HG03342 (cell line): ENCODE measurements around the gene DGKG.
A peak's percentile ranks its signal among the peaks of the same experiment; 100 is the strongest.

ENCODE experiments used
- ATAC-seq: cut with Tn5 transposase; IDR thresholded peaks from one replicate; pipeline ENCODE4 v1.9.1; 2021; ENCODE audit warnings: mild to moderate bottlenecking, moderate library complexity; ENCODE audit not compliant: unreplicated experiment

Gene DGKG

GRCh38 chr3:186118692-186119091 is 243.3 kb downstream of the DGKG start:
- ATAC-seq = no peak

DNA sequence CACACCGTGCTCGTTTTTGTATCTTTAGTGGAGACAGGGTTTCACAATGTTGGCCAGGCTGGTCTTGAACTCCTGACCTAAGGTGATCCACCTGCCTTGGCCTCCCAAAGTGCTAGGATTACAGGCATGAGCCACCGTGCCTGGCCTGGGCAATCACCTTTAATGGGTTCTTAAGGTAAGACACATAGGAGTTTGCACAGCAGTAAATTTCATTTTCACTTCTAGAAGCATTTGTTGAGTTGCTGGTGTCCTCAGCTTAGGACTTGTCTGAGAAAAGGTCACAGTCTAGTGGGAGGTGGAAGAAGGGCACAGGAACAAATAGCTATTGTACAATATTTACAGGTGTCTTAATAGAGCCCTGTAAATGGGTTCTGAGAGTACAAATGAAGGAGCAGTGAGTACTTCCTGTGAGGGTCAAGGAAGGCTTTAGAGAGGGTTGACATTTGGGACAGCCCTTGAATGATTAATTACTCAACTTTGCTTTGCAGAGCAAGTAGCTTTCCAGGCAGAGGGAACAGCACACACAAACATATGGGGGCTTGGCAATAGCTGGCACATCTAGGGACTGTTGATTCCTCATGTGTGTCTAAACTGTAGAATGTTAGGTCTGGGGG is 244.4 kb downstream of the DGKG start:
- no peak for ATAC-seq

DNA sequence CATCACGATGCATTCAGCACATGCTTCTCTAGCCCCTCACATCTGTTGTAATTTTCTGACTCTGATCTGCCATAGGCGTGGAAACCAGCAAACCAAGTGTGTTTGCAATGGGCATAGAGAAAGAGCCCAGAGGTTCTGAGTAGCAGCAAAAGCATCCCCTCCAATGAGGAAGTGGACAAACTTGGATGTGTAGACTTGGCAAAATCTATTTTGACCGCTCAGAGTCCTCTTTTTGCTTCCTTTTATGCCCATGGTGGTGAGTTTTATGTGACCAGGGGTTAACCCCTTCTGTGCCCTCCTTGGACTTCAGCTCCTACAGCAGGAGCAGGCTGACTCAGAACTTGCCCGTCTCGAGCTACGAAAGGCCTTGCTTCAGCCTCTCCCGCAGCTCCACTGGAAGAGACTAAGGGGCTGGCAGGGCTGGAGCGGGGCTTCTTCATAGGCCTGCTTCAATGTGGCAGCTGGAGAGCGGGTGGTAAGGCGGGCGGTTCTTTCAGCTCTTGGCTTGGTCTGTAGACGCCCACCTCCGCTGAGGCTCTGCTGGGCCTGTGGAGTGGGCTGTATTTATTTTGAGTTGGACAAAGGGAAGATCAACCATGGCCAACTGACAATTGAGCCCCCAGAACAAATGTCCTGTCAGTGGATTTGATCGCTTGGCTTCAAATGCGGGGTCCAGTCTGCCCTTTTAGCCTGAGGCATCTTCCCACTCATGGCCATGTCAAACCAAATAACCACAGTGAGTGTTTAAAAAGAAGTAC is 246.6 kb downstream of the DGKG start:
- no peak for ATAC-seq

DNA sequence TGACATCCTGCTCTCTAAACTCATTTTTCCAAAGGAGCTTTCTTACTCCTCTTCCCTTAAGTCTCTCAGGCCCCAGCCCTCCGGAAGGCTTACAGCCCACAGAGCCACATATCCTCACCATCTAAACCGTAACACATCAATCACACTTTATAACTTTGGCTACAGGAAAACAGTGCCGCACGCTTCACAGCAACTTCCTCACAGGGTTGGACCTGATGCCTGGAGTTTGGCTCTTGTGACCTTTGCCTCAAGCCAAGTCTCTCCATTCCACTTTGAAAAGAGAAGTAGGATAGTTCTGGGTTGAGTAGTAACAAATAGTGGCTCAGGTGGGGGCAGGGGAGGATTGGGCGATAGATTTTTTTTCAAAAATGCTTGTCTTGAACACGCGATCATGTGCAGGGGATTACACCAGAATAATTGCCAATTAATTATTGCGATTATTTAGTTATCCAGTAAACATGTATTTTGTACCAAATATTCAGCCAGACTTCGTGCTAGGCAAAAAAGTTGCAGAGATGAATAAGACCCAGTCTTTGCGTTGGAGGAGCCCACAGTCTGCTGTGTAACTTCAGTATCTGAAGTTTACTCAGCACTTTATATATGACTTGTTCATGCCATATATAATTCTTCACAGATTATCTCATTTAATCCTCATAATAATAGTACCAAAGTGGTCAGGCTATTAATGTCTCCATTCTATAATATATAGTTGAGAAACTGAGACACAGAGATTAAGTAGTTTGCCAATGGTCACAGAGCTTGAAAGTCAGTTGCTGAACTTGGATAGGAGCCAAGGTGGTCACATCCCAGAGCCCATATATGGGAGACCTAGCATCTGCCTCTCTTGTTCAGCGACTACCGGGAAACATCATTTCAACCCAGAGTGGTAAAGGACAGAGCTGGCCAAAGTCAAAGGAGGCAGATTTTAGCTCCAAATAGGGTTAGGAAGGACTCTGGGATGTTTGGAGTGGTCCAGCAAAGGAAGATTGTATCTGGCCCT is 250.8 kb downstream of the DGKG start:
- ATAC-seq = no peak

DNA sequence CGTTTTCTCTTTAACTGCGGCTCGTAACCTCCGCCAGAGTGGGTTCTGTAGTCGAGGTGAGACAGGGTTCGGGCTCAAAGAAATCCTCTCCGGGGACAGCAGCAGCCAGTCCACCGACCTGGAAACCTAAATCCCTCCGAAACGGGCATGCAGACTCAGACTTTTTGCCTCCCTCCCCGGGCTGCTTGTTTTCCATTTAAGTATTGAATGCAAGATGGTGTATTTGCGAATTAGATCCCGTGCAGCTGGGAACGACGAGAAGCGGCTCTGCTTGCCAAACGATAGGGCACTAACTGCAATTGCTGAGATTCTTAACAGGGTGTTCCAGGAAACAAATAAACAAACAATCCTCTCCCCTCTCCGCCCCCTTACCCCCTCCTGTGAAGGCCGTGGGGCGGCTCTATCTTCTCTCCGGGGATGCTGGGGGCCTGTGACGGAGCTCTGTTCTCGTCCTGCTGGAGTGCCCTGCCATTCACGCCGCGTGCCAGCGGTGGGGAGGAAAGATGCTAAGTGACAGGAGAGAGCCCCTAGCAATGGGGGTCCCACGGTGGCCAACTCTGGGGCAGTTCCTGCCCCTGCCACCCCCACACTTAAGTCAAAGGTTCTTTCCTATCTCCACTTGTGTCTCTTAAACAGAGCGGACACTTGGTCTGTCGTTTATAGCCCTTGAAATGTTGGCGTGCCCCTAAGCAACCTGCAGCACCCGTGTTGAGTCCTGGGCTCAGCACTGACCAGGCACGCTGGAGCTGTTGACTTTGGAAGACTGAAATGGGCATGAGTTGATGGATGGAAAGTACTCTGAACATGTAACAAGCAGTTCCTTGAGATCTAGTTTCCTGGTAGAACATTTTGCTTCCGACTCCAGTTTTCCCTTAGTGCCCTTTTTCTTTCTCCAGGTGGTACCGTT is 251.9 kb downstream of the DGKG start:
- ATAC-seq = no peak

DNA sequence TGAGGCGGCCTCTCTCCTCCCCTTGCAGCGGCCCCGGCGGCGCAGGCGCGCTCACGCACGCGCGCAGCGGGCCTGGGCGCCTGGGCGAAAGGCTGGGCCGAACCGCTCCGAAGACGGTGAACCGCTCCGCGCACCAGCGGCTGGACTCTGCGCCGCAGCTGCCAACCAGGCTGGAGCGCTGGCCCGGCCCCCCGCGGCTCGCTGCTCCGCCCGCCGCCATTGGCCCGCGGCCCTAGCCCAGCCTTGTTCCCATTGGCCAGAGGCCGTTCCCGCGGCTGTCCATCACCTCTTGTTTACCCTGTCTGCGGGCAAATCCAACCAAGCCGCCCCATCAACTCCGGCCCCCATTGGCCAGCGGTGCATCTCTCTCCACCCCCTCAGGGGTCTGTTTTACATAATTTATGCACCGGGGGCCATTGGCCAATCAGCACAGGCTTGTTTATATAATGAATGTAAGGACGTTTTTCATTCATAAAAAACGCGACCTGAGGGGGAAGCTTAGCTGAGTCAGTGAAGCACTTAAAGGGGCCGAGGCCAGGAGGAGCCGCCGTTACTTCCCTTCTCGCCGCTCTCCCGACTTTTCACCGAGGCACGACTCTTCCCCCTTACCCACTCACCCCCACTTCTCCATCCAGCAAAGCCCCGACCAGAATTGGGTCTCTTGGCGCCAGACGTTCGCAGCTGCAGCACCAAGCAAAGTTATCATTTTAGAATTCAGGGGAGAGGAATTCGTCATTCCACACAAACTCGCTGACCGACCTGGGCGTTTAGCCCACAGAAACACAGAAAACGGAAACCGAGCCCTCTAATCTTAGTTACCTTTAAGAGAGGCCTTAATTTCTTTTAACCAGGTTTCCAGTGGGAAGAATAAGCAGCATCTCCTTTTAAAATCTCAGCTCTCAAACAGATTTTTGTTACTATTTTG is 252.8 kb downstream of the DGKG start, which contains the start of gene ETV5:
Gene ETV5 (minus strand): TSS at position 149 of the 925 bp plus-strand sequence. CDS start 3,221 bp downstream, outside the sequence.
- ATAC-seq = peak; percentile 93

DNA sequence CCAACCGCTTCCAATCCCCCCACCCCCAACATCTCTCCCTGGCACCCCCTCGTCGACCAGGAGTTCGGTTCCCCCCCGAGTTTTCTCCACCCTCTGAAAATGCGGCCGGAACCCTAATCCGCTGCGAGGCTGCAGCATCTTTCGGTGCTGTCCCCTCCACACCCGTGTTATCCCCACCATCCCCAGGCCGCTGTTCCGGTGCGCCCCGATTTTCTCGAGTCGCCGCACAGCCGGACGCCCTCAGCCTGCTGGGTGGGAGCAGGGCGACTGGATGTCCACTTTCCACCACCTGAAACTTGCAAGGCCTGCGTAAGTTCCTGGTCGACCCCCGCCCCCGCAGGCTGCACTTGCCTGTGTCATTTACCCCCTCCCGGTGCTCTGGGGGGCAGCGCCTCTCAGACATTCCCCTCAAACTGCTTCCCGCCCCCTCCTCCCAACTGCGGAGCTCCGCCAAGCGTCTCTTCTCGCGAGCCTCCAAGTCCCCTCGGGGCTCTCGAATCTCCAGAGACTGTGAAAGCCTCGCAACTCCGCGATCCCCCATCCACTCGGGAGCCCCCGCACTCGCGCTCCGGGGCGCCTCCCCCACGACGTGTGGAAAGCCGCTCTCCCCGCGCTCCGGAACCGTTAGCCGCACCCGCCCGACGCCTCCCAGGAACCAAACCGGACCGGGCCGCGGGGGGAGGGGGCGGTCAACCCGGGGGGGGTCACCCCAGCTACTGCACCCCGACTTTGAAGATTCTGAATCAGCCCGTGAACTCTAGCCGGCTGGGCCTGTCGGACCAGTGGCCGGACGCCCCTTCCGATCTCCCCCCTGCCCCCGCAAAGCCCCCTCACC is 253.7 kb downstream of the DGKG start:
- no peak for ATAC-seq

GRCh38 chr3:186107215-186108105 is 254.6 kb downstream of the DGKG start:
- no peak for ATAC-seq

DNA sequence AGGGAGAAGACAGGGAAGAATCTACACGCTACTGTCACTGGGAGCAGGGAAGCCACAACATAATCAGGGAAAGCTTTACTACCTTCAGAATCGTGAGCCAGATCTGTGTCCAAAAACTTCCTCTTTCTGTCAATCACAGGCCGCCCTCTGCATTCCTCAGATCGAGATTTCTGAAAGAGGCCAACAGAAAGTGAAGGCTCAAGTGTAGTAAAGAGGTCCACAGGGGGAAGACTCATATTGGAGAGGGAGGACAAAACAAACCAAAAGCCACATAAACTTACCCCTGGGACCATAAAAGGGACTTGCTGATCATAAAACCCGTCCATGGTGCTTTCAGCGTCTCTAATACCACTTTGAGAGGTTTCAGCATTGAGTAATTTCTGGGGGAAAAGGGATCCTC is 256.5 kb downstream of the DGKG start:
- ATAC-seq = no peak

DNA sequence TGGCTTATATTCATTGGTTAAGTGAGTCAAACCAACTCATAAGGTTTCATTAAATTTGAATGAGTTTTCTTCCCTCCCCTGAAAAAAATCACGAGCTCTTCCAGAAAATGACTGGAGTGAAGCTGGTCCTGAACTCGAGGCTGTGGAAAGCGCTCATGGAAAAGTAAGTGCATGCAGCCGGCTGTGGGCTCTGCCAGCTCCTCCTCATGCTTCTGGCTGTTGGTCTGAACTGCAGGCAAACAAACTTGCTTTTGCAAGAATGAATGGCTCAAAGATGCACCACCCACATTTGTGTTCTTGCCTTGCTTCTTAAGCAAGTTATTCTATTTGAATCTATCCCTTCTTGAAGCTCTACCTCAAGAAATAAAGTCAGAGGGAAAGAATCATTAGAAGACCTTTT is 259.3 kb downstream of the DGKG start:
- no peak for ATAC-seq

- no peak for ATAC-seq
Observed at GRCh38 chr3:186100398-186100797, 261.6 kb downstream of the DGKG start.

GRCh38 chr3:186099178-186099577 is 262.9 kb downstream of the DGKG start:
- no peak for ATAC-seq

DNA sequence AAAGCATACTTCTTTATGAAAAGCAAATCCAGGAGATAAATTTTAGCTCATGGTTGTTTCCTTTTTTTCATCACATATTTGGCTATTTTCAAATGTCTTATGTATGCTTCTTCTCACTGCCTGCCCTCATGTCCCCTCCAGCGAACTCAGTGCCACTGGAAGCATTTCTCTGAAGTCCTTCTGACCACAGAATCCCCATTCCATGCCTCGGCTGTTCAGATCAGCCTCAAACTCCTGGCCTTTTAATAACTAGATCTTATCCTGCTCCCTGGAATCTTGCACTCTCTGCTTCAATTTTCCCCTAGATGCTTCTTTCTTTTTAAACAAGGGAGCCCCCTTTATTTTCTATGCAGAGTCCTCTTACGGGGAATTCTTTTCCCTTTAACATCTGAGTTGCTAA is 263.3 kb downstream of the DGKG start:
- ATAC-seq = no peak

DNA sequence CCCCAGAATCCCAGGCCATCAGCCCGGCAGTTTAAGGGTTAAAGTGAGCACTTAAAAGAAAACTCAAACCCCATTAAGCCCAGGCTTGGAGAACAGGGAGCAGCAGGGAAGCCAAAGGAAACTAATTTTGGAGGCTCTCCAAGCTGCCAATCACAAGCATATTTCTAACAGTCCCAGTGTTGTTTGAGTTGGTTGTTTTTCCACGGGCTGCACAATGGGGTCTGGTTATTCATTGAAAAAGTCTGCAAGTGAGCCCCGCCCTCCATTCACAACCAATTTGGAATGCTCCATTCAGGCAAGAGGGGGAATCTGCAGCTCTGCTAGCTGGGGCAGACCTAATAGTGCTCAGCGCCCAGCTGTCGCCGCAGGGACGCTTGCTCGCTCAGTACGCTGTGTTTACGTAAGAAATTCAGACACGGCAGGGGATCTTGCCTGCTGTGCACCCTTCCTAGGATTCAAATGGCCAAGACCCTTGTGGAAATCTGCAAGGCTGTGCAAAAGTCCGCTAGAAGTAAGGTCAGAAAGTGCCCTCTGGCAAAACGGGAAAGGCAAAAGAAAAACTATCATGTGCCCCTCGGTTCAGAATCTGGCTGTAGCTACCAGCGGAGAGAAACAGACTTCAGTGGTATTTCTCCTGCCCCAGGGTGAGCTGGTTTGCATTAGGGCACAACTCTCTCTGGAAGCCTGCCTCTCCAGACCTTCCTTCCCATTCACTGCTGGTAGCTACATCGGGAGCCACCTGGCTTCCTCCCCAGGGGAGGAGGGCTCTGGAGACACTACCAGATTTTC is 264.2 kb downstream of the DGKG start:
- no peak for ATAC-seq

DNA sequence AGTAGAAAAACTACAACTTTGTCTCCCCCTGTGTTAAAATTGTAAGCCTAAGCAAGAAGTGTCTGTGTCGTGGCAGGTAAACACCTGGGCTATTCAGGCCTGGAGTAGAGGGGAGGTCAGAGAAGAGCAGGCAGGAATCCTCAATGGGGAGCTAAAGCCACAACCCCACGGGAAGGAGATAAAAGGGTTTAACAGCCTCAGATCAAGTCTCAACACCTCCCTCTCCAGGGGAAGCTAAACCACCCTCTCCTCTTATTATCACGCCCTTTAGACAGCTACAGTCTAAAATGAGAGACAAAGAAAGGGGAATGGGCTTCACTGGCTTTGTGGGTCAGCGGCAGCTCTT is 264.7 kb downstream of the DGKG start:
- no peak for ATAC-seq
